GM21528 (cell line): ENCODE results near the gene ENPP5.
"Not testable (repeated sequence)": the region's sequence is repeated elsewhere in the genome, so short reads cannot be mapped to it uniquely, and the experiment has no call there.

ENCODE experiments used
- ATAC-seq: cut with Tn5 transposase; IDR thresholded peaks from one replicate; pipeline ENCODE4 v1.9.1; 2021; ENCODE audit warnings: mild to moderate bottlenecking, moderate library complexity; ENCODE audit not compliant: unreplicated experiment, low FRiP score

Gene ENPP5

DNA sequence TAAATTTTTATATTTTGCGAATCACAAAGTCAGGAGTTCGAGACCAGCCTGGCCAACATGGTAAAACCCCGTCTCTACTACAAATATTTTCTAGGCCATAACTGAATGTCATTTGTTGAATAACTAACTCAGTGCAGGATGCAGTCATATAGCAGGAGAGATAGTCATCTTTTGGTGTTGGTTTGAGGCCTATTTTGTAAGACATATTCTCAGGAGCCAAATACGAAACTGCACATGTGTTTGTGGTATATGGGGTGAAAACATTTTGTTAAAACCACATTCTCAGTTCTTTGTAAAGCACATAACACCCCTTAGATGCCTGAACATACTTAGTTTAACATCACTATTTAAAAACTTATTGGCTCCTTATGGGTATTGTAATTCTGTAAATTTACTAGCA lies 4.7 kb upstream of the ENPP5 start:
- peak; percentile 73 for ATAC-seq

GRCh38 chr6:46174904-46175303 lies 4.1 kb upstream of the ENPP5 start:
- ATAC-seq = no peak

- ATAC-seq = no peak
Measured at GRCh38 chr6:46172176-46172575, 1.4 kb upstream of the ENPP5 start.

DNA sequence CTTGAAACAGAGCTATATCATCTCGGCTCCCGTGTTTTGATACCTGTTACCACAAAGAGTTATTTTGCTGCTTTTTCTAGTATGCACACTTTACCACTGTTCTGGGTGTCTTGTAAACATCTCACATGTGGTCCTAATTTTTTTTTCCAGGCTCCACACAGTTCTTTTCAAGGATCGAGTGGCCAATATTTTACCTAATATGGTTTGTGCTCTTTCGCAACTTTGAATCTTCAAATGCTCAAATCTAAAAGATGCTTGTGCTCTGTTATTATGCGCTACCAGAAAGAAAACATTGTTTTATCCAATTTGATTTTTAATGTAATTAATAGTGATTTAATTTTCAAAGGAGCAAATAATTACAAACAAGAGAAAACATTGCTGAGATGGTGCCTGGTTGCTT lies 10.7 kb downstream of the ENPP5 start:
- no peak for ATAC-seq

GRCh38 chr6:46159229-46159628 lies 11.6 kb downstream of the ENPP5 start:
- no peak for ATAC-seq

GRCh38 chr6:46156701-46157100 lies 14.1 kb downstream of the ENPP5 start:
- ATAC-seq = no peak

- not testable (repeated sequence) for ATAC-seq
Measured at GRCh38 chr6:46149066-46149465, 21.7 kb downstream of the ENPP5 start.

- ATAC-seq = no peak
Measured at GRCh38 chr6:46144270-46144669, 26.5 kb downstream of the ENPP5 start.

- peak; percentile 93 for ATAC-seq
Measured at GRCh38 chr6:46138281-46138680, 32.5 kb downstream of the ENPP5 start.

- ATAC-seq = no peak
Measured at GRCh38 chr6:46137387-46137786, 33.4 kb downstream of the ENPP5 start.

DNA sequence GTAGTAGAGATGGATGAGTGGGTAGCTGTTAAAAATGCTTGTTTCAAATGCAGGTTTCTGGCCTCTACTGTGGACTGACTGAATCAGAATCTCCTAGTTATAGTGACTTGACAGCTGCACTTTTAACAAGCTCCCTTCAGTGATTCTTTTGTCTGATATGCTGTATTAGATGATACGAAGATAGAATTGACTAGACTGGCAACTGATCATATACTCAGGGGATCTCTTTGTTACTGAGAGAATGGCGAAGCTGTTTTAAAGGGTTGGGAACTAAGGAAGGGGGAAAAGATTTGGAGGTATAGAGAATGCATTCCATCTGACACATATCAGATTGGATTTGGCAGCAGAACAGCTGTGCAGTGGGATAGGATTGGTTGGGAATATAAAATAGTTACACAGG lies 33.9 kb downstream of the ENPP5 start:
- ATAC-seq = no peak

DNA sequence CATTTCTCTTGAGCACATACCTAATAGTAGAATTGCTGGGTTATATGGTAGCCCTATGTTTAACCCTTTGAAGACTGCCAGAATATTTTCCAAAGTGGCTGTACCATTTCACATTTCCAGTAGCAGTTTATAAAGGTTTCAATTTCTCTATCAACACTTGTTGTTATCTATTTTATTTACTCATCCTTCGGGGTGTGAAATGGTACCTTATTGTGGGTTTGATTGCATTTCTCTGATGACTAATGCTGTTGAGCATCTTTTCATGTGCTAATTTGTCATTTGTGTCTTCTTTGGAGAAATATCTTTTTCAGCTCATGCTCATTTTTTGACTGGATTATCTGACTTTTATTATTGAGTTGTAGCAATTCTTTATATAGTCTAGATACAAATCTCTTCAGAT lies 35.6 kb downstream of the ENPP5 start:
- ATAC-seq = no peak

GRCh38 chr6:46134216-46134615 lies 36.6 kb downstream of the ENPP5 start:
- ATAC-seq = no peak

DNA sequence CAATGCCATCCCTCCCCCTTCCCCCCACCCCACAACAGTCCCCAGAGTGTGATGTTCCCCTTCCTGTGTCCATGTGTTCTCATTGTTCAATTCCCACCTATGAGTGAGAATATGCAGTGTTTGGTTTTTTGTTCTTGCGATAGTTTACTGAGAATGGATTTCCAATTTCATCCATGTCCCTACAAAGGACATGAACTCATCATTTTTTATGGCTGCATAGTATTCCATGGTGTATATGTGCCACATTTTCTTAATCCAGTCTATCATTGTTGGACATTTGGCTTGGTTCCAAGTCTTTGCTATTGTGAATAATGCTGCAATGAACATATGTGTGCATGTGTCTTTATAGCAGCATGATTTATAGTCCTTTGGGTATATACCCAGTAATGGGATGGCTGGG lies 39.5 kb downstream of the ENPP5 start:
- ATAC-seq = not testable (repeated sequence)

GRCh38 chr6:46130666-46131065 lies 40.1 kb downstream of the ENPP5 start:
- ATAC-seq = no peak

DNA sequence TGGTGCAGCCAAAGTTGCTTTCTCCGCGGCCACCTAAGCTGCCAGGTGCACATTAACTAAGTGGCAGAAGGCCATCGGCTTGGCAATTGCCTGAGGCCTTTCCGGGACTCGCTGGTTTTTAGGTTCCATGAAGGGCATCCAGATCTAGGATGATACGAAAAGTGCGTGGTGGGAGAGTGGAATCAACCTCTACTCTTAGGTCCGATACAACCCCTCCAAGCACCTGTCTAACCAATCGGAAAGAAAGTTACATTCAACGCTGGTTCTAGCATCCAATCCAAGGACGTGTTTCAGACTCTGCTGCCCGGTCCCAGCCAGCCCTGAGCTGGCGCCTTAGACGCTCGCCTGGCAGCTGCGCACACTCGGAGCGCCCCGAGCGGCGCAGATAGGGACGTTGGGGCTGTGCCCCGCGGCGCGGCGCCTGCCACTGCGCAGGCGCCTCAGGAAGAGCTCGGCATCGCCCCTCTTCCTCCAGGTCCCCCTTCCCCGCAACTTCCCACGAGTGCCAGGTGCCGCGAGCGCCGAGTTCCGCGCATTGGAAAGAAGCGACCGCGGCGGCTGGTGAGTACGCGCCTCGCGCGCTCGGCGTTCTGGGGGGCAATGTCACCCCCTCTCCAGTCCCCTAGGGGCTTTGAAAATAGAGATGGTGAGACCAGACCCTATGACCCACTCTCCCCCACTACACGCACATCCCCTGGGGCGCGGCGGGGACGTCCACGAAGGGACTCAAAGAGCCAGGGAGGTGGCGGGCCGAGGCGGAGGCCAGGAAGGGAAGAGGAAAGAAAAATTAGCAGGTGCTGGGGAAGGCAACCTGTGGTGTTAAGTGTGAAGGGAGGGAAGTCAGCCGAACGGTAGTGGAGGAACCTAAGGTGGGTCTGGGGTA lies 40.9 kb downstream of the ENPP5 start, which contains the start of gene ENPP4:
Gene ENPP4 (plus strand): TSS at position 361 of the 883 bp plus-strand sequence. CDS start 9,595 bp downstream, outside the sequence.
- ATAC-seq = peak; percentile 97

DNA sequence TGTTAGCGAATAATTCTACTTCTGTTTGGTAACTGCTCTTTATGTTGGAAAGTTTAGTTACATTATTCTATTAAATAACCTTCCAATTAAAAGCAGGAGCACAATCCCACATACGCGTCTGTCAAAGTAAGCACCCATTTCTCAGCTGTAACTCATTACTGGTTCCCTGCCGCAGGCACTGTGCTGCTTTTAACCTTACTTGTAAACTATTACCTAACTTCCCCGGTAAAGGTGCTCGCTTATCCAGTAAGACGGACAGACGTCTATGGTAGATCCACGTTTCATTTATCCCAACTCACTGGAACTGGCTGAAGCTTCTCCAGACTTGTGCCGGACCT lies 41.5 kb downstream of the ENPP5 start:
- ATAC-seq = peak; percentile 36

DNA sequence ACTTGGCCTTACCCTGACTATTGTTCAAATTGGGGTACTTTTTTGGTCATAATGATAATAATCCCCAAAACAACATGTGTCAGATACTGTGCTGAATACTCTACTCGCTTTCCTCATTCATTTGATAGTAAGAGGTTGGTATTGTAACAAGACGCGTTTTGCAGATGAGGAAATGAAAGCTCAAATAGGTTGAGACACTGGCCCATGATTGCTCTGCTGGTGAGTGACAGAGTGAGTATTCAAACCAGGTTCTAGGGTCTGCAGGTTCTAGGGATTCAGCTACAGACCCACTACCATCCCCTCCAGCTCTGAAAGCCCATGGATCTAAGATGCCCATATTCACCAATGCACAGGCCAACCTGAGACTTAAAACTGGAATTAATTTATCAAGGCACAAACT lies 42.3 kb downstream of the ENPP5 start:
- no peak for ATAC-seq

GRCh38 chr6:46119679-46120078 lies 51.1 kb downstream of the ENPP5 start:
- not testable (repeated sequence) for ATAC-seq

GRCh38 chr6:46118836-46119235 lies 51.9 kb downstream of the ENPP5 start:
- ATAC-seq = no peak

GRCh38 chr6:46118157-46118556 lies 52.6 kb downstream of the ENPP5 start:
- no peak for ATAC-seq

DNA sequence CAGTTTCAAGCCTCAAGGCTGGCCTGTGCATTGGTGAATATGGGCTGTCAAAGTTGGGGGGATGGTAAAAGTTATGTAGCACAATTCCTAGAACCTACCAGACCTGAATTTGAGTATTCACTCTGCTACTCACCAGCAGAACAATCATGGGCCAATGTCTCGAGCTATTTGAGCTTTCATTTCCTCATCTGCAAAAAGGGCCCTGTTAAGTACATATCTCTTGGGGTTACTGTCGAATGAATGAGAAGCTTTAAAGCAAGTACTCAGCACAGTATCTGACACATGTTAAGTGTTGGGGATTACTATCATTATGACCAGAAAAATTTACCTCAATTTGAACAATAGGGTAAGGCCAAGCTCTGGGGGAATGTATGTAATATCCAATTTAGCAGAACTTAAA lies 54.5 kb downstream of the ENPP5 start:
- ATAC-seq = no peak
